ENCODE results near the gene FSCB. TPM values are rescaled to one million over a fixed set of nuclear protein-coding genes. Genes with fewer than 3 reads are reported as not detected.

FSCB gene
- total and polyA plus RNA-seq, 5 donors = not detected

- no peaks in the 10 kb centered on the region for H3K27me3 ChIP-seq (ENCODE audit: control insufficient read depth, insufficient read depth)
- H3K27ac ChIP-seq (ENCODE audit: low read length) = no peak overlapping the region
- DNase-seq (no peak), ATAC-seq (no peak)
- H3K9me3 ChIP-seq (ENCODE audit: control insufficient read depth, low read length) = no peaks in the 10 kb centered on the region
- intact Hi-C loops (cut with DNase I) = no loop called here
- WGBS = 71% methylated on average over 2 of the region's 2 CpGs
- H3K4me1 ChIP-seq (ENCODE audit: control insufficient read depth, insufficient read depth, low read length) = no peaks in the 10 kb centered on the region
- H3K4me3 ChIP-seq (ENCODE audit: low read length) = no peak overlapping the region
These were observed 16.1 kb downstream of the FSCB start for GRCh38 chr14:44490966-44491365.

- Histone ChIP-seq H3K9me3 (ENCODE audit: control insufficient read depth, low read length) (no peaks in the 10 kb centered on the region), H3K27me3 (ENCODE audit: control insufficient read depth, insufficient read depth) (no peaks in the 10 kb centered on the region), H3K4me1 (ENCODE audit: control insufficient read depth, insufficient read depth, low read length) (no peaks in the 10 kb centered on the region), H3K4me3 (ENCODE audit: low read length) (no peak overlapping the region), H3K27ac (ENCODE audit: low read length) (no peak overlapping the region)
- 71% methylated on average over 1 of the region's 1 CpG for WGBS
- intact Hi-C loops (cut with DNase I) = no loop called here
- no peak for DNase-seq
- no peak for ATAC-seq
These were observed 29.1 kb downstream of the FSCB start for GRCh38 chr14:44477953-44478352.

GRCh38 chr14:44468771-44469170 is 38.3 kb downstream of the FSCB start:
- Histone ChIP-seq H3K27me3 (ENCODE audit: control insufficient read depth, insufficient read depth) (no peaks in the 10 kb centered on the region), H3K9me3 (ENCODE audit: control insufficient read depth, low read length) (no peaks in the 10 kb centered on the region), H3K4me1 (ENCODE audit: control insufficient read depth, insufficient read depth, low read length) (no peaks in the 10 kb centered on the region), H3K27ac (ENCODE audit: low read length) (no peak overlapping the region), H3K4me3 (ENCODE audit: low read length) (no peak overlapping the region)
- ATAC-seq = no peak
- DNase-seq = no peak
- intact Hi-C loops (cut with DNase I) = no loop called here

- H3K27ac ChIP-seq (ENCODE audit: low read length) = no peak overlapping the region
- H3K4me3 ChIP-seq (ENCODE audit: low read length) = no peak overlapping the region
- no peaks in the 10 kb centered on the region for H3K9me3 ChIP-seq (ENCODE audit: control insufficient read depth, low read length)
- 62% methylated on average over 4 of the region's 4 CpGs for WGBS
- no peaks in the 10 kb centered on the region for H3K4me1 ChIP-seq (ENCODE audit: control insufficient read depth, insufficient read depth, low read length)
- no peak for DNase-seq
- ATAC-seq = no peak
- no peaks in the 10 kb centered on the region for H3K27me3 ChIP-seq (ENCODE audit: control insufficient read depth, insufficient read depth)
- intact Hi-C loops (cut with DNase I) = no loop called here
These were observed 43.6 kb downstream of the FSCB start for GRCh38 chr14:44463356-44464004.

- ATAC-seq (no peak), DNase-seq (no peak)
- no peaks in the 10 kb centered on the region for H3K9me3 ChIP-seq (ENCODE audit: control insufficient read depth, low read length)
- no peak overlapping the region for H3K27ac ChIP-seq (ENCODE audit: low read length)
- 67% methylated on average over 1 of the region's 1 CpG for WGBS
- H3K4me3 ChIP-seq (ENCODE audit: low read length) = no peak overlapping the region
- H3K4me1 ChIP-seq (ENCODE audit: control insufficient read depth, insufficient read depth, low read length) = no peaks in the 10 kb centered on the region
- no peaks in the 10 kb centered on the region for H3K27me3 ChIP-seq (ENCODE audit: control insufficient read depth, insufficient read depth)
- intact Hi-C loops (cut with DNase I) = no loop called here
These were observed 44.7 kb downstream of the FSCB start for GRCh38 chr14:44462381-44462780.

- Histone ChIP-seq H3K4me1 (ENCODE audit: control insufficient read depth, insufficient read depth, low read length) (no peaks in the 10 kb centered on the region), H3K9me3 (ENCODE audit: control insufficient read depth, low read length) (no peaks in the 10 kb centered on the region), H3K27me3 (ENCODE audit: control insufficient read depth, insufficient read depth) (no peaks in the 10 kb centered on the region), H3K4me3 (ENCODE audit: low read length) (no peak overlapping the region), H3K27ac (ENCODE audit: low read length) (no peak overlapping the region)
- no peak for DNase-seq
- WGBS = 43% methylated on average over 2 of the region's 2 CpGs
- ATAC-seq = no peak
- intact Hi-C loops (cut with DNase I) = no loop called here
These were observed 45.3 kb downstream of the FSCB start for GRCh38 chr14:44461811-44462210.

All from right cardiac atrium (tissue), 5 donors.